HEK293T (cell line): ENCODE results near the gene RNF213.

Source experiments
- CTCF ChIA-PET: fragments of 350-600 bp; formaldehyde crosslinking; extraction: SDS; loops from one replicate; lab custom pipeline; 2021; ENCODE audit warnings: antibody characterized with exemption, inconsistent platforms; lab: Yijun Ruan, JAX
- POLR2A ChIA-PET: fragments of 350-600 bp; formaldehyde crosslinking; extraction: SDS; loops from one replicate; lab custom pipeline; 2020; ENCODE audit warnings: antibody characterized with exemption, inconsistent platforms; lab: Yijun Ruan, JAX
- DNase-seq: peaks from one replicate; pipeline ENCODE4 v3.0.0; 2012; ENCODE audit warnings: mixed read lengths; ENCODE audit errors: extremely low spot score
- ARNT ChIP-seq: fragments of 450-650 bp; IDR thresholded peaks from 2 replicates; pipeline ENCODE4 v1.6.1; 2017; ENCODE audit warnings: mild to moderate bottlenecking
- BHLHE40 ChIP-seq: fragments of 450-650 bp; IDR thresholded peaks from 2 replicates; pipeline ENCODE4 v1.6.1; 2016; ENCODE audit warnings: mild to moderate bottlenecking, moderate library complexity, borderline replicate concordance
- CTBP1 ChIP-seq: fragments of 450-650 bp; IDR thresholded peaks from 2 replicates; pipeline ENCODE4 v1.6.1; 2016; ENCODE audit warnings: borderline replicate concordance
- ELF4 ChIP-seq: fragments of 450-650 bp; IDR thresholded peaks from 2 replicates; pipeline ENCODE4 v1.6.1; 2017; ENCODE audit warnings: antibody characterized with exemption
- FOXA1 ChIP-seq: fragments of 450-650 bp; IDR thresholded peaks from 2 replicates; pipeline ENCODE4 v1.6.1; 2016; ENCODE audit warnings: mild to moderate bottlenecking
- FOXK2 ChIP-seq: fragments of 450-650 bp; IDR thresholded peaks from 2 replicates; pipeline ENCODE4 v1.6.1; 2016; ENCODE audit warnings: mild to moderate bottlenecking
- FOXM1 ChIP-seq: fragments of 450-650 bp; IDR thresholded peaks from 2 replicates; pipeline ENCODE4 v1.6.1; 2017; ENCODE audit warnings: mild to moderate bottlenecking, borderline replicate concordance
- HDGF ChIP-seq: fragments of 450-650 bp; IDR thresholded peaks from 2 replicates; pipeline ENCODE4 v1.6.1; 2017; ENCODE audit warnings: antibody characterized with exemption, borderline replicate concordance
- L3MBTL2 ChIP-seq: fragments of 450-650 bp; conservative IDR thresholded peaks from 2 replicates; pipeline ENCODE4 v1.6.1; 2016; ENCODE audit warnings: mild to moderate bottlenecking
- LEF1 ChIP-seq: fragments of 450-650 bp; IDR thresholded peaks from 2 replicates; pipeline ENCODE4 v1.6.1; 2017; ENCODE audit warnings: mild to moderate bottlenecking, borderline replicate concordance
- NFRKB ChIP-seq: fragments of 450-650 bp; IDR thresholded peaks from 2 replicates; pipeline ENCODE4 v1.6.1; 2016; ENCODE audit warnings: mild to moderate bottlenecking, moderate library complexity
- SP1 ChIP-seq: fragments of 450-650 bp; IDR thresholded peaks from 2 replicates; pipeline ENCODE4 v1.6.1; 2017
- SUZ12 ChIP-seq: fragments of 450-650 bp; IDR thresholded peaks from 2 replicates; pipeline ENCODE4 v1.6.1; 2016; ENCODE audit warnings: mild to moderate bottlenecking
- TARDBP ChIP-seq: fragments of 450-650 bp; IDR thresholded peaks from 2 replicates; pipeline ENCODE4 v1.6.1; 2016
- ZNF384 ChIP-seq: fragments of 450-650 bp; IDR thresholded peaks from 2 replicates; pipeline ENCODE4 v1.6.1; 2016
- TF ChIP-seq, protein P1 (sequence below): fragments of 450-650 bp; IDR thresholded peaks from 2 replicates; pipeline ENCODE4 v1.6.1; 2016

Gene RNF213

DNA sequence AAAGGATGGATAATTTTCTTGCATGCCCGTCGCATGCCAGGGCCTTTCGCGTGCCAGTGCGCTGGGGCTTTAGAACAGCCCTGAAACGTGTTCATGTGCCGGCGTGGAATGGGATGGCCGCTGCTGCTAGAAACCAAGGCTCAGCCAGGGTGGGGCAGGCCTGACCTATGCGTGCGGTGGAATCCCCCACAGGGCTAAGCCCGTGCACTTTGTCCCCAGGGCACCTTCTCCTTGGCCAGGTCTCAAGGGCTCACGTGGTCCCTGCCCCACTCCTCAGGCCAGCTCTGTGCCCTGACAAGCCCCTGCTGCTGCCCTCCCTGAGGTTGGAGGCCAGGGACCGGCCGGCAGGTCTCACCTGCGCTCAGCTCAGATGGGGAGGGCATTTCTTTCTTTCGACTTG is 13.1 kb upstream of the RNF213 start:
- TF ChIP-seq L3MBTL2 (no peak), CTBP1 (no peak), FOXM1 (no peak), SP1 (no peak), SUZ12 (no peak), BHLHE40 (no peak), FOXK2 (no peak), HDGF (no peak), LEF1 (no peak), ZNF384 (no peak), ARNT (no peak), NFRKB (no peak), TARDBP (no peak)
- TF ChIP-seq, protein P1, sequence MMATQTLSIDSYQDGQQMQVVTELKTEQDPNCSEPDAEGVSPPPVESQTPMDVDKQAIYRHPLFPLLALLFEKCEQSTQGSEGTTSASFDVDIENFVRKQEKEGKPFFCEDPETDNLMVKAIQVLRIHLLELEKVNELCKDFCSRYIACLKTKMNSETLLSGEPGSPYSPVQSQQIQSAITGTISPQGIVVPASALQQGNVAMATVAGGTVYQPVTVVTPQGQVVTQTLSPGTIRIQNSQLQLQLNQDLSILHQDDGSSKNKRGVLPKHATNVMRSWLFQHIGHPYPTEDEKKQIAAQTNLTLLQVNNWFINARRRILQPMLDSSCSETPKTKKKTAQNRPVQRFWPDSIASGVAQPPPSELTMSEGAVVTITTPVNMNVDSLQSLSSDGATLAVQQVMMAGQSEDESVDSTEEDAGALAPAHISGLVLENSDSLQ: no peak
- CTCF ChIA-PET: no interaction called here
- POLR2A ChIA-PET: no interaction called here
- DNase-seq: no peak

DNA sequence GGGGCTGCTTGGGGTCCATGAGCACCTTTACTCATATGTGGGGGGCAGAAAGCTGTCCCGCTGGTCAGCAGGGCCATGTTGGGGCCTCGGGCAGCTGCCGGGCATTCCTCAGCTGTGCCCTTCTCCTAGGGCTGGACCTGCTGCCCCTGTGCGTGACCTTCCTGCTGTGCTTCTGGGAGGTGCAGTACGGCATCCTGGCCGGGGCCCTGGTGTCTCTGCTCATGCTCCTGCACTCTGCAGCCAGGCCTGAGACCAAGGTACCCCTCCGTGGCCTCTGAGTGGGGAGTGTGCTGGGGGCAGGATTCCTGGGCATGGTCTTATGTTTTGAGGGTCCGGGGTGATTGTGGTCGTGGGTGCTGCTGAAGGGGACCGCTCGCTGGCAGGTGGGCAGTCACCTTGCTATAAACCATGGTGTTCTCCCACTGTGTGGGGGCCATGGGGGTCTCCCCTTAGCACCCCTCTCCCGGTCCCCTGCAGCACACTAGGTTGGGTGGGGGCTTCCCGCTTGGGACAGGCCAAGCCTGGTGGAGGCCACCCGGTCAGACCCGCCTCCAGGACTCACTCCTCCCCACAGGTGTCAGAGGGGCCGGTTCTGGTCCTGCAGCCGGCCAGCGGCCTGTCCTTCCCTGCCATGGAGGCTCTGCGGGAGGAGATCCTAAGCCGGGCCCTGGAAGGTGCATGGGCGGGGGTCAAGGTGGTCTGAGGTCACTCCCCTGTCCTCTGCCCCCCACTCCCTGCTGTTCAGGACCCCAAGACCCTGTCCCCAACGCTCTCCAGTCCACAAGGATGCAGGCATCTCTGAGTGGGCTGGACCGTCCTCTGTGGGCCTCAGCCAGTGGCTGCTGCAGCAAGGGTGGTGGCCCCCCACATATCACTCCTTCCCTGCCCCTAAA is 12.4 kb upstream of the RNF213 start:
- POLR2A ChIA-PET: no interaction called here
- TF ChIP-seq TARDBP (no peak), HDGF (no peak), FOXA1 (no peak), ARNT (no peak), ZNF384 (no peak), FOXK2 (no peak), ELF4 (no peak), LEF1 (no peak), SP1 (no peak), CTBP1 (no peak), SUZ12 (no peak), BHLHE40 (no peak), FOXM1 (no peak), L3MBTL2 (no peak), NFRKB (no peak)
- TF ChIP-seq, protein P1: no peak
- CTCF ChIA-PET: no interaction called here

DNA sequence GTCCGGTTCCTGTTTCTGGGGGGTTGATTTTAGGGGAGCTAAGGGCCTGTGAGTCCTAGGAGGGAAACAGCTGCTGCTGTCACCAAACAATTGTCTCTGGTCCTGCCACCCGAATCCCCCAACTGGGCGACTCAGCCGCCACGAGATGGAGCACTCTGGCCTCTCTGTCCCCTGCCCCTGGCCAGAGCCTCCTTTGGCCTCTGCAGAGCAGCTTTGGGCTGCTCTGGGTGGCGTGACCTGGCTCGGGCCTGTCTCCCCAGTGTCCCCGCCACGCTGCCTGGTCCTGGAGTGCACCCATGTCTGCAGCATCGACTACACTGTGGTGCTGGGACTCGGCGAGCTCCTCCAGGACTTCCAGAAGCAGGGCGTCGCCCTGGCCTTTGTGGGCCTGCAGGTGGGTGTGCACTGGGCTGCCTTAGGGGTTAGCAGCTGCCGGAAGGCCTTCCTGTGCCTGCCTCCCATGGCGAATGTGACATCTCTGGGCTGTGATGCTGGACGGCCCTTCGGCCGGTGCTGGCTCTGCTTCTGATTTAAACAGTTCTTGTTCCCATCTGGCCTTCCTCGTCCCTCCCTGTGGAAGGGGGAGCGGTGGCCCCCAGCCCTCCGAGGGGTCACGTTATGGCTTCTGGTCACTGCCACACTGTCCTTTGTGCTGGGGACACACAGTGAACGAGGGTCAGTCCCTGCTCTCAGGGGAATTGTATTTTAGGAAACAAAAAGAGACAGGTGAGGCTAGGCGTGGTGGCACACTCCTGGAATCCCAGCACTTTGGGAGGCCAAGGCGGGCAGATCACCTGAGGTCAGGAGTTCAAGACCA is 11.6 kb upstream of the RNF213 start:
- POLR2A ChIA-PET: no interaction called here
- DNase-seq: no peak

More for the DNA sequence above, 12.4 kb upstream of the RNF213 start:
- no peak for DNase-seq

DNA sequence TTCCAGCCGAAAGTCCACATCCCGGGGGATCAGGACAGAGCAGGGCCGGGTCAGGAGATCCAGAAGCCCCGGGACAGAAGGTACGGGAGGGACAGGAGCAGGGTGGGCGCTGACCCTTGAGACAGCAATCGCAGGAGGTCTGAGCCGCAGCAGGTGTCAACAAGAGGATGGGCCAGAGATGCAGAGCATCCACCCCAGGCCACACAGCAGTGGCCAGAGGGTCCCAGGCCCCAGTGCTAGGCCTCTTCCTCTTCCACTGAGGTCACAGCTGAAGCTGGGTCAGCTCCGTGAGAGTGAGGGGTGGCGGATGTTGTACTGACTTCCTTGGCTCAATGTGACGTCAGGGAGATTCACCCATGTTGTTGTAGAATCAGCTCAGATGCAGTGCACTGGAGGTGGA is 8.7 kb upstream of the RNF213 start:
- DNase-seq: no peak
- TF ChIP-seq FOXA1 (no peak), FOXK2 (no peak), TARDBP (no peak), ZNF384 (no peak), SP1 (no peak), ARNT (no peak), LEF1 (no peak), L3MBTL2 (no peak), ELF4 (no peak), BHLHE40 (no peak), NFRKB (no peak), CTBP1 (no peak), FOXM1 (no peak), HDGF (no peak), SUZ12 (no peak)
- TF ChIP-seq, protein P1: no peak
- CTCF ChIA-PET: no interaction called here
- POLR2A ChIA-PET: no interaction called here

More for the DNA sequence above, 11.6 kb upstream of the RNF213 start:
- no peak for TF ChIP-seq BHLHE40
- no peak for TF ChIP-seq ELF4
- TF ChIP-seq L3MBTL2: no peak
- CTCF ChIA-PET: no interaction called here

DNA sequence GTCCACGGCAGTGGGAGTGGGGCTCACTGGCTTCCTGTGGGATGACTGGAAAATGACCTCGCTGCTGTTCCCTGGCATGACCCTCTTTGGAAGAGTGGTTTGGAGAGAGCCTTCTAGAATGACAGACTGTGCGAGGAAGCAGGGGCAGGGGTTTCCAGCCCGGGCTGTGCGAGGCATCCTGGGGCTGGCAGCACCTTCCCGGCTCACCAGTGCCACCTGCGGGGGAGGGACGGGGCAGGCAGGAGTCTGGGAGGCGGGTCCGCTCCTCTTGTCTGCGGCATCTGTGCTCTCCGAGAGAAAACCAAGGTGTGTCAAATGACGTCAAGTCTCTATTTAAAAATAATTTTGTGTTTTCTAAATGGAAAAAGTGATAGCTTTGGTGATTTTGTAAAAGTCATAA is 7.8 kb upstream of the RNF213 start:
- TF ChIP-seq CTBP1: no peak
- no peak for TF ChIP-seq HDGF
- TF ChIP-seq SP1: no peak
- no peak for TF ChIP-seq NFRKB
- no peak for TF ChIP-seq L3MBTL2
- TF ChIP-seq ZNF384: no peak
- TF ChIP-seq ELF4: no peak
- TF ChIP-seq BHLHE40: no peak
- TF ChIP-seq FOXA1: no peak
- TF ChIP-seq TARDBP: no peak
- TF ChIP-seq, protein P1: no peak
- TF ChIP-seq FOXM1: no peak
- no peak for TF ChIP-seq LEF1
- no peak for TF ChIP-seq ARNT
- TF ChIP-seq SUZ12: no peak
- no peak for TF ChIP-seq FOXK2
- CTCF ChIA-PET: no interaction called here
- POLR2A ChIA-PET: no interaction called here
- DNase-seq: peak; percentile 55
